ENCODE measurements around the gene FANCF.
A peak's percentile ranks its signal among the peaks of the same experiment; 100 is the strongest.

DNA sequence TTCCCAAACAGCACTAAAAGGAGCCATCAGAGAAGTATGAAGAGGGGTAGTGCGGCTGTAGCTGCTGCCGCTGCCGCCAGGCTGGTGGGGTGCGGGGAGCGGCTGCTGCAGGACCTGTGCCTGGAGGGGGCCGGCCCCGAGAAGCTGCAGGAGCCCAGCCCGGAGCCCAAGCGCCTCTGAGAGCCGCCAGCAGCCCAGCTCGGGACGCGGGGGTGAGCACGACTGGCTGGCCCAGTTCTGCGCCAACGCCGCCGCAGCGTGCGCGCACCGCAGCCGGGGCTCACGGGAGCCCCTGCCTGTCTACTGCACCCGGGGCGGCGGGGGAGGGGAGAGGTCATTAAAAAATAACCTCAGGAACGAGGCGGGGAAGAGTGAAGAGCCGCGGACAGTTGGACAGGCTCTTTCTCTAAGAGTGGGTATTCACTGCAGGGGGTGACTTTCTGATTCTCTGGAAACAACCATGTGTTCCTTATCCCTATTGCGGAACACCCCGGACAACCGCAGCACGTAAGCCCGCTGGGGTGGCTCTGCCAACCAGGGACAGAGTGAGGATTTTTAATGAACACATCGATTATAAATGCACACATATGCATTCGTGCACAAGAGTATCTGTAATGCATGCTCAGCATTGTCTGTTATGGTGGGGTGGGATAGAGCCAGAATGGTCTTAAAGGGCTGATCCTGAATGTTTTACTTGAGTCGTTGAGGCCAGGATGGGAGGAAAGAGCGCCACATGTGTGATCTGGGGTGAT, 41.2 kb upstream of the FANCF start:
- TF ChIP-seq, protein P1, sequence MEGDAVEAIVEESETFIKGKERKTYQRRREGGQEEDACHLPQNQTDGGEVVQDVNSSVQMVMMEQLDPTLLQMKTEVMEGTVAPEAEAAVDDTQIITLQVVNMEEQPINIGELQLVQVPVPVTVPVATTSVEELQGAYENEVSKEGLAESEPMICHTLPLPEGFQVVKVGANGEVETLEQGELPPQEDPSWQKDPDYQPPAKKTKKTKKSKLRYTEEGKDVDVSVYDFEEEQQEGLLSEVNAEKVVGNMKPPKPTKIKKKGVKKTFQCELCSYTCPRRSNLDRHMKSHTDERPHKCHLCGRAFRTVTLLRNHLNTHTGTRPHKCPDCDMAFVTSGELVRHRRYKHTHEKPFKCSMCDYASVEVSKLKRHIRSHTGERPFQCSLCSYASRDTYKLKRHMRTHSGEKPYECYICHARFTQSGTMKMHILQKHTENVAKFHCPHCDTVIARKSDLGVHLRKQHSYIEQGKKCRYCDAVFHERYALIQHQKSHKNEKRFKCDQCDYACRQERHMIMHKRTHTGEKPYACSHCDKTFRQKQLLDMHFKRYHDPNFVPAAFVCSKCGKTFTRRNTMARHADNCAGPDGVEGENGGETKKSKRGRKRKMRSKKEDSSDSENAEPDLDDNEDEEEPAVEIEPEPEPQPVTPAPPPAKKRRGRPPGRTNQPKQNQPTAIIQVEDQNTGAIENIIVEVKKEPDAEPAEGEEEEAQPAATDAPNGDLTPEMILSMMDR (IDR thresholded peaks at IDR 0.05) = peak in 1 of 3 experiments; percentile 4
- no peak for TF ChIP-seq POLR2AphosphoS5 (IDR thresholded peaks at IDR 0.05)
- no peak for TF ChIP-seq POLR2A (IDR thresholded peaks at IDR 0.05; ENCODE audit: low read depth)

Data from esophagus muscularis mucosa (tissue), 3 donors.